HG03280 (cell line): Measurements from ENCODE around the gene TM4SF18.

Source experiments
- ATAC-seq: cut with Tn5 transposase; IDR thresholded peaks from one replicate; pipeline ENCODE4 v1.9.1; 2021; ENCODE audit warnings: mild to moderate bottlenecking, moderate library complexity; ENCODE audit not compliant: unreplicated experiment

Gene TM4SF18

DNA sequence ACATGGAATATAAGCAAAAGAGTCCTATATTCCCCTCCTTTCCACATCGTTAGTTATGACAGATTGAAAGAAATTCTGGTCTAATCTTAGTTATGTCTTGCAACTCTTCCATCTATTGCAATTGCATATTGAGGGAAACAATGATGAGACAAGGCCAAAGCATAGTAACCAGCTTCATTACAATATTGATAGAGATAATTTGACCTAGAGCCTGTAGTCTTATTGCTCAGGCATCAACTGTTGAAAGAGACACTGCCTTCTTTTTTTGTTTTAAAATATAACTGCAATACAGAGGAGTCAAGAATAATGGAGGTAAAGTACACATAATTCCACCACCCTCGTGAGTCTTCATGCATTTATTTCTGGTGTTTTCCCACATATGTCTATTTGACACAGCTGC is 2.0 kb downstream of the TM4SF18 start:
- ATAC-seq, result no peak

DNA sequence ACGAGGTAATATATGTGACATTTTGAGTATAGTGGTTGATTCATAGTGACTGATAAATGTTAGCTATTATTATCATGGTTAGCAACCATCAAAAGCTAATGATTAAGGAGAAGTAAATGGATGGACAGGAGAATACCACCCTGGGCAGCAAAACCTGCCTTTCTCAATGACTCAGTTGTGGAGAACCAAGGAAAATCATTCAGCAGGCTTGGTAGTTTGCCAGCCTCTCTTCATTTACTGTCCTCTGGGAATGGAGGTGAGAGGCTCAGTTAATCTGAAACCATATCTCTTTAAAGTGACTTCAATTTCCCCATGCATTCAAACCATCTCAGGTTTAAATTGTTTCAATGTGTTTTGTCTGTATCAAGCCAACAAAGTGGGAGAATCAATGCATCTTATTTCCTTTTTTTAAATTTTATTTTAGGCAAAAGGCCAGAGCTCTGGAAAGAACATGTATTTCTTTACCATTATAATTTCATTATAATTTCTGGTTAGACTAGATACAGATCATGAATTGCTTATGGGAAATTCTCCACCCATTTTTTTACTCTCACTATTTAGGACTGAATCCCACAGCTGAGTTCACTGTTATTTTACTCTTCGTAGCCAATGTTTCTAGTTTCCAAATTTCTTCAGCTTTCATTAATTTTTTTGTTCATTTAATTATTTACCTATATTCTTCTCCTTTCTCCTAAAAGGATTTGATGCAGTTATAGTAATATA is 2.7 kb downstream of the TM4SF18 start:
- no peak for ATAC-seq

DNA sequence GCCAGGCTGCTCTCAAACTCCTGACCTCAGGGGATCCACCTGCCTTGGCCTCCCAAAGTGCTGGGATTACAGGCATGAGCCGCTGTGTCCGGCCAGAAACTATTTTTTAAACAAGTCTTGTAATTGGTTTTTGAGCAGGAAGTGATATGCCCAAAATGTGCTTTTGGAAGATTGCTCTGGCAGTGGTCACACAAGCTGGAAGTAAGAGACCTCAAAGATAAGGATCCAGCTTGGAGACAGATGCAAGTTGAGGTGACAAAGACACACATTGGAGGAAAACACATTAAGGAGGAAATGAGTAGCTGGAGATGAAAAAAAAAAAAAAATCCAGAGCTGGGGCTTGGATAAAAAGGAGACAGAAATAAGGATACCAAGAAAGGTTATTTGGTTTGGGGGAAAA is 6.3 kb downstream of the TM4SF18 start:
- no peak for ATAC-seq

DNA sequence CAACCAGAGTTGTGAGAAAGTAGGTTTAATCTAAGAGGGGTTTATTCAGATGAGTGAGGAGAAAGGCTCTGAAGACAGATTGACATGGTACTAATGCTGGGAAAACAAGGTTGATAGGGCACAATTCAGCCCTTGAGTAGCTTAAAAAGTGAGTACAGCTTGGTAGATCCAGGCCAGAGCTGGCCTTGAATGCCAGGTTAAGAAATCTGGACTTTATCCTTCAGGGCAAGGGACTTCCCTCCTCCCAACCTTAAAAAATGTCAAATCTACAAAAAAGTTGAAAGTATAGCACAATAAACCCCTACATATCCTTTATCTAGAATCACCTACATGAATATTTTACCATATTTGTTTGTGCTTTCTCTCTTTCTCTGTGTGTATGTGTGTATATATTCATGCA is 7.9 kb downstream of the TM4SF18 start:
- ATAC-seq, result no peak

DNA sequence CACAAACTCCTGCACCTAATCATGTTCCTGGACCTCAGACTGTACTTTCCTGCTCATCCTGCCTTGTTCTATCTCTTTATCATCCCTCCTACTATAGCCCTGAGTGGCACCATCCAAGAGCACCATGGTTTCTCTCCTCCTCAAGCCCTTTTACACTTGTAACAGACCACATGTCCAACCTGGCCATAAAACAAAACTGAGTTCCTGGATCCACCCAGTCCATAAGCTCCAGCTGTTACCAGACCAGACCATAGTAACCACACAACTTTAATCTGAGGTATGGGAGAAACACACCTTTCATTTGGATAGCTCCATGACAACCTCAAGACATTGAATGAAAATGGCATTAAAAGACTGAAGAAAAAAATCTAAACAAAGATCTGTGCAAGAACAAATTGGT is 9.1 kb downstream of the TM4SF18 start:
- no peak for ATAC-seq

DNA sequence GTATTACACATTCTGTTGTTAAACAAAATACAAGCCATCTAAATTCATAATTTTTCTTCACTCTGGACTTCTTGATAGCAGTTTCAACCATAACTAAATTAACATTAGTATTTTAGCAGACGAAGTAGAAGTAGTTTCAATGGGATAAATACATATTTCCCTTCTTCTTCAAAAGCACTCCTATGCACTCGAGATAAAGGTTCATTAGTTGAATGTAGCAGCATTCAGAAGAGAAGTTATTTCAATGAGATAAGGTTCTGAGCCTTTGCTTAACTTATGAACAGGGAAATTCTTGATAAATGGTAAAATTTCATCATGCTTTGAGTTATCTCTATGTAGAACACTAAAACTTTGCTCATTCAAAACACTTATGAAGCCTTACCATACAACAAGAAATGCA is 11.8 kb downstream of the TM4SF18 start:
- ATAC-seq, result no peak

DNA sequence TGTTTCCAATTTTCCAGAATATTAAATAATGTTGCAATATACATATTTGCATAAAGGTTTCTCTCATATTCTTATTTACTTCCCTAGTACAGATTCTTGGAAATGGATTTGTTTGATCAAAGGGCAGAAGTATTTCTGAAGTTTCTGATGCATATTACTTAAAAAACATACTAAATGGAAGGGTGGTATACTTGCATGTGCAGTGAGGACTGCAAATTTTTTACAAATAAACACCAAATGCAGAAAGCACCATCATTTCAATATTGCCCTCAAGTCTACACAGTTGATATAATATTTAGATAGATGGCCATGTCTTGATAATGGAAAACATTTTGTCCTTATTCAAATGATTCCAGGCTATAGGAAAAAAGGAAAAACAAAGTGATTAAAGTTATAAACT is 12.3 kb downstream of the TM4SF18 start:
- ATAC-seq, result no peak

DNA sequence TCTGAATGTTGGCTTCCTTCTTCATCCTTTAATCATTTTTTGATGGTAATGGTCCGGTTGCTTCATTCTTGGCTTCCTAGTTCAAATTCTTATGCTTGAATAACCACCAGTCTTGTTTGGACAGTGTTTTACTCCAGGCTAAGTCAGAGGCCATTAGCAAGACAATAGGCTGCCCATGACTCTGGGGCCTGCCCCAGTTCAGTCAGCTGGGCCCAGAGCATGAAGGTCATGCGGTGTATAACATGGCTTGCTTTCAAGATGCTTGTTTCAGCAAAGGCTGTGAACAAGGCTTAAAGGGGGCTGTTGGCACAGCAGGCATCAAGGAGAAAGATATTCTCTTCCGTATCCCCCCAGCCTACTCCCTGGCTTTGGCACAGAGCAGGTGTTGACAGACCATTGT is 13.7 kb downstream of the TM4SF18 start:
- no peak for ATAC-seq

DNA sequence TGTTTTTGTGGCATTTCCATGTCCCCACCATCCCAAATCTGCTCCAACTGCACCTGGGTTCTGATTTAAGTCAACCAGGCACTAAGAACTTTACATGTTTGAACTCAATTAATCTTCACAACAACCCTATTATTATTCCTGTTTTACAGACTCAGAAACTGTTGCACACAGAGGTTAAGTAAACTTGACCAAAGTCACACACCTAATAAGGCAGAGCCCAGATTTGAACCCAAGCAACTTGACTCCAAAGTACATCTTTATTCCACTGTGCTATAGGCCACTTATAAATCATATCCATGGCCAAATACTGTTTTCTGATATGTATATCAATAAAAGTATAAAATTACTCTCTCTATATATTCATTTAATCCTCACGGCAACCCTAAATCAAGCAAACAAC is 16.4 kb downstream of the TM4SF18 start:
- ATAC-seq, result no peak

DNA sequence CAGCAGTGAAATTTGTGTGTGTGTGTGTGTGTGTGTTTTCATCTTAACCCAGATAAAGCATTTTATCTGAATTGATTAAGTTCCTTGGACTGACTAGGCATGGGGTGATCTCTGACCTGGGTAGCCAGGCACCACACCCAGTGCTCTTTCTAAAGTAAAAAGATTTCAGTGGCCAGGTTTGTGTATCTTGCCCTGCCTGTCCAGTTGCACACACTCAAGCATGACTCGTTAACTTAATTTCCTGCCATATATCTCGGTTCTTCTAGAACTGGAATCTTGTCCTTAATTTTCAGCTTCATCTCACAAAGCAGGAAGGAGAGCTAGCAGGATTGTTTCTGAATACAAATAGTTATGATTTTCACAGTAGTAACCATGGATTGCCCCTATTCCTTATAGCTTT is 17.0 kb downstream of the TM4SF18 start:
- ATAC-seq, result no peak

DNA sequence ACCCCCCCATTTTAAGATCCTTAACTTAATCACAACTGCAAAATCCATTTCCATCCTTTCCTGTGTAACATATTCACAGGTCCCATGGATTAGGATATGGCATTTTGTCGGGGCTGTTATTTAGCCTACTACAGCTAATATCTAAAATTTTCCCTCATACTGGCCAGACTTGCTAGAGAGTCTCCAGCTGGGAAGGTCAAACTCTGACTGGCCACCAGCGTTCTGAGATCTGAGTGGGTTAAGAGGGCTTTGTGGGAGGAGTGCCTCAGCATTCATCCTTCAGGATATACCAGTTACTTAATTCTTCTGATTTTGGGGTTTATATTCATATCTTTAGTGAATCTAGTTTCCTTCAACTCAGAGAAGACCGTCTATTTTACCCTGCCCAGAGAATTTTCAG is 17.7 kb downstream of the TM4SF18 start:
- no peak for ATAC-seq

DNA sequence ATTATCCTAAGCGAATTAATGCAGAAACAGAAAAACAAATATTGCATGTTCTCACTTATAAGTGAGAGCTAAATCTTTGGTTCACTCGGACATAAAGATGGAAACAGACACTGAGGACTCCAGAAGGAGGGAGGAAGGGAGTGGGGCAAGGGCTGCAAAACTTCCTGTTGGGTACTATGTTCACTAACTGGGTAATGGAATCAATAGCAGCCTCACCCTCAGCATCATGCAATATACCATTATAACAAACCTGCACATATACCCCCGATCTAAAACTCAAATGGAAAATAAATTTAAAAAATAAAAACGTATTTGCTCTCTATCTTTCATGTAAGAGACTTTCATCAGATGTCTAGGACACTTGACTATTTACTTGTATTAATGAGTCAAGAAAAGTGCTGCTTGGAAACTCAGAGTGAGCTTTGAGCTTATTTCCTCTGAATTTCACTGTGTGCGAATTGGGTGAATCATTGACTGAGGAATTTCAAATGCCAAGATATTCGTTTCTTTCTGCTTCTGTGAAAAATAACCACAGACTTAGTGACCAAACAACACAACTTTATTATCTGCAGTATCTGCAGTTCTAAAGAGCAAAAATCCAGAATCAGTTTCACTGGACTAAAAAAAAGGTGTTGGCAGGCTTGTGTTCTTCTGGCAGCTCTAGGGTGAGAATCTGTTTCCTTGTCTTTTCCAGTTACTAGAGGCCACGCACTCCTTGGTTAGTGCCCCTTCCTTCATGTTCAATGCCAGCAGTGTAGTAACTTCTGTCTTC is 18.4 kb downstream of the TM4SF18 start:
- ATAC-seq, result no peak

DNA sequence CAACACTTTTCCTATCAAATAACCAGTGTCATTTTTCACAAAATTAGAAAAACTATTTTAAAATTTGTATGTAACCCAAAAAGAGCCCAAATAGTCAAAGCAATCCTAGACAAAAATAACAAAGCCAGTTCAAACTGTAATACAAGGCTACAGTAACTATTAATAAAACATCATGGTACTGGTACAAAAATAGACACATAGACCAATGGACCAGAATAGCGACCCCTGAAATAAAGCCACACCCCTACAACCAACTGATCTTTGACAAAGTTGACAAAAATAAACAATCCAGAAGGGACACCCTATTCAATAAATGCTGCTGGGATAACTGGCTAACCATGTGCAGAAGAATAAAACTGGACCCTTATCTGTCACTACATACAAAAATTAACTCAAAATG is 19.9 kb downstream of the TM4SF18 start:
- no peak for ATAC-seq

DNA sequence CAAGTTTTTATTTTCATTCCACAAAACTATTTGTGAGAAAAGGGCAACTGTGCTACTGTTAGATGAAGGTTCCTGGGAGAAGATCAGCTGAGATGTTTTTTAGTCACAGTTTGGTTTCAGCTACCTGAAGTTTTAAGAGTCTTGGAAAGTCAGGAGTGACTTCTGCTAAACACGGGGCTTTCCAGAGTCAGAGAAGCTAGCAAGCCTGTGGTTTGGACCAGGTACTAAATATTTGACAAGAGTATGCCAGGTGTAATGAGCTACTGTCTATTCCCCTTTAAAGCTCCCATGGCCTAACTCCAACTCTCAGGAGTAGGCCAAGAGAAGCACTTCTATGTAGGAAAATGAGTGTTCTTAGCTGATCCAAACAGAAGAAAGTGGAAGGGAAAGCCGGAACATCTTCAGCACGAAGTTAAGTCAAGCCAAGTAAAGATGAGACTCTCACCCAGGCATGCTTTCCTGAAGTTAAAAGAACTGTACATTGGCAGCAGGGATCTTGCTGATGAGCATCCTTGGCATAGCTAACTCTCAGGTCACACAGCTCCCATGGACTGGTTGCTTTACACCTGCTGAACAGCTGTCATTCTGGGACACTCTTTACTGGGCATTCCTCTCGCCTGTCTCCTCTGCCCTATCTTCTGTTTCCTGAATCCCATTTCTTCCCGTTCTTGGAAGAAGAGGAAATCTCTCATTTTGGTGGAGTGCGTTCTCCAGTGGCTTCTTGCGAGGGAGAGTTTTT is 22.5 kb downstream of the TM4SF18 start:
- ATAC-seq, result no peak

DNA sequence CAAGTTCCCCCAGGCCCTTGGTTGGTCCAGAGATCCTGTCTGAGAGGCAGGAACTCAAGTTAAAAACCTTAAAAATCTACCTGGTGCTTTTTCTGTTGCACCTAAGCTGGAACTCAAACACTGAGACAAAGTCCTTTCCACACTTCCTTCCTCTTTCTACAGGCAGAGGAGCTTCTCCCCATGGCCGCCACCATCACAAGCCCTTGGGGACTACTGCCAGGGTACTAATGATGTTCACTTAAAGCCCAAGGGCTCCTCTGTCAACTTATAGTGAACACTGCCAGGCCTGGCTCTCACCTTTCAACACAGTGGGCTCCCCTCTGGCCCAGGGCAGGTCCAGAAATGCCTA is 26.0 kb downstream of the TM4SF18 start:
- ATAC-seq, result no peak

DNA sequence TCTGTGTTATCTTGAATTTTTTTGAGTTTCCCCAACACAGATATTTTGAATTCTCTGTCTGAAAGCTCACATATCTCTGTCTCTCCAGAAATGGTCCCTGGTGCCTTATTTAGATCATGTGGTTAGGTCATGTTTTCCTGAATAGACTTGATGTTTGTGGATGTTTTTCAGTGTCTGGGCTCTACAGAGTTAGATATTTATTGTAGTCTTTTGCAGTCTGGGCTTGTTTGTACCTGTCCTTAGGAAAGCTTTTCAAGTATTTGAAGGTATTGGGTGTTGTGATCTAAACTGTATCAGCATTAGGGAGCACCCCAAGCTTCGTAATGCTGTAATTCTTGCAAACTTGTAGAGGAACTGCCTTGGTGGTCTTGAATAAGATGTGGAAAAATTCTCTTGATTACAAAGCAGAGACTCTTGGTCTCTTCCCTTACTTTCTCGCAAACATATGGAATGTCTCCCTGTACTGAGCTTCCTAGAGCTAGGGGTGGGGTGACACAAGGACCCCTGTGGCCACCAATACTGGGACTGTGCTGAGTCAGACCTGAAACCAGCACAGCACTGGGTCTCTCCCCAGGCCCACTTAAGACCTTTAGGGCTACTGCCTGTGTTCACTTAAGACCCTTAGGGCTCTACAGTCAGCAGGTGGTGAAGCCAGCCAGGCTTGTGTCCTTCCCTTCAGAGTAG is 26.5 kb downstream of the TM4SF18 start:
- no peak for ATAC-seq

DNA sequence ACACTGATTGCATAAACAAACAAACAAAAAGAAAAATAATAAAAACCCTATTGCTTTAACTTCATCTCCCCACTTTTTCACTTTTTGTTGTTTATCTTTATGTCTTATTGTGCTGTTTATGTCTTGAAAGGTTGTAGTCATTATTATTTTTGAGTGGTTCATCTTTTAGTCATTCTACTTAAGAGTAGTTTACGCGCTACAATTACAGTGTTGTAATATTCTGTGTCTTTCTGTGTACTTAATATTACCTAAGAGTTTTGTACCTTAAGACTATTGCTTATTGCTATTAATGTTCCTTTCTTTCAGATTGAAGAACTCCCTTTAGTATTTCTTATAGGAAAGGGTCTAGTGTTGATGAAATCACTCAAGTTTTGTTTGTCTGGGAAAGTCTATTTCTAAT is 28.1 kb downstream of the TM4SF18 start:
- ATAC-seq, result no peak

DNA sequence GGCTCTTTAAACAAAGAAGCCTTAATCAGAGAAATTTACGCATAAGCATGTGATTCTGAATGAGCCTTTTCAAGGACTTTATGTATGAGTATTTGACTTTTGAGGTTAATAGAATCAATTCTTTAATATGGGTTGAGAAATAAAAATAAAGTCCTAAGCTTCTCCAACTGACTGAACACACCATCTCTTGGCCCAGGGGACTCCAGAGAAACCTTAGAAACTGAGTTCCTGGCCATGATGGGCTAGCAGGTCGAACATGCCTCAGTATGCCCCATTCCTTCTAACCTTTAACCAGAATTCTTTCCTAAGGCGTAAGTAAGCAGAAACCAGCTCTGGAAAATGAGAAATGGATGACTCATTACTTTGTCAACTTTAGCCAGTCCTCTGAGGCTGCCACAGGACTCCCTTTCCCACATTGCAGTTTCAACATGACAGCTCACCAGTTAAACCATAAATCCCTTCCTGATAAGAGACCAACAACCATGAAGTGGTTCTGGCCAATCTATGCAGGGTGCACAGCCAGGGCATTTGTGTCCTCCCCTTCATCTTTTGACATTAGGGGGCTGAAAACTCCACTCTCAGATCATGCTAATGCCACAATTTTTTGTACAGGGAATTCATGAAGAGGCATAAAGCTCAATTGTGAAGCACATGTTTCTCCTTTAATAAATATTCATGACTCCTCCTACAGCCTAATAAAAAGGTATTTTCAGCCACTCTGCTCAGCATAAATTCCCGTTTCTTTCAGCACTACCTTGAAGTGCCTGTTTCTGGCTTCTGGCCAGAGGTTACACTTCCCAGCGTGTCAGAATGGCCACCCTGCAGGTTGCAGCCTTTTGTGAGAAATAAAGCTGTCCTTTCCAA is 33.3 kb downstream of the TM4SF18 start:
- ATAC-seq, result no peak

DNA sequence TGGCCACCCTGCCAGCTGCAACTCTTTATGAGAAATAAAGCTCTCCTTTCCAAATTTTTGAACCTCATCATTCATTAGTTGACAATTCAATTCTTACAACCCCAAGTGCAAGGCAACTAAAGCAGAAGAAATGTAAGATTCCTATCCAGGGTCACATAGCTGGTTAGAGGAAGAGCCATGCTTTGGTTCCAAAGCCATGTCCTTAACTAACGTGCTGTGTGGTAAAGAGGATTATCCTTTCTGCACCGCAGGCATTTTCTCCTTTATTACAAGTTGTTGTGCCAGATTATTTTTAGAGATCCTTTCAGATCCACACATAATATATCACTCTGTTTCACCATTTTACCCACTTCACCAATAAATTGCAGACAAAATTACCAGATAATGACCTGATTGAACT is 36.5 kb downstream of the TM4SF18 start:
- no peak for ATAC-seq

DNA sequence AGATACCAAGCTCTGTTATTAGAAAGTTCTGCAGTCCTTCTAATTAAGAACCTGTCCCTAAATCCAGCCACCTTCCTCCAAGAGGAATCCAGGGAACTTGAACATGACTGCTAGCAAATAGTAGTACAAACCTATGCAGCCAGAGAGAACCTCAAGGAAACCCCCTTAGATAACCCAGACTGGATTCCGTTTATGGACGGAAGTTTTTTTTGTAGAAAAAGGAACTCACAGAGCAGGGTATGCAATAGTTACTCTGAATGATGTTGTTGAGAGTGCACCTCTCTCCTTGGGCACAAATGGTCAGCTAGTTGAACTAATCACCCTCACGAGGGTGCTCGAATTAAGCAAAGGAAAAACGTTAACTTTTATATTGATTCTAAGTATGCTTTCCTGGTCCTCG is 40.8 kb downstream of the TM4SF18 start:
- no peak for ATAC-seq

DNA sequence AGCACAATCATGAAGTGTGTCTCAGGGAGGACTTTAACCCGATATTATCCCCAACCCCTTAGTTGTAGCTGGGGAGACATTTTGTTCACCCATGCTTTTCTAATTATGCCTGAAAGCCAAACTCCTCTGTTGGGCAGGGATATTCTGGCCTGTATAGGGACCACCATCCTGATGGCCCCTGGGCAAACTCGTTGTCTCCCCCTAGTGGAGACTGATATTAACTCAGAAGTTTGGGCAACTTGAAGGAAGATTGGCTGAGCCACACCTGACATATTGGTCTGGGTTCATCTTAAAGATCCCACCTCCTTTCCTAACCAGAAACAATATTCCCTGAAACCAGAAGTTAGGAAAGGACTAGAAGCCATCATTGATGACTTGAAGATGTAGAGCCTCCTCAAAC is 42.3 kb downstream of the TM4SF18 start:
- ATAC-seq, result no peak
